Activated CD4-positive, CD25-positive, alpha-beta regulatory T cell treated with anti-CD3 and anti-CD28 coated beads, Interleukin-2, amount 50 U/mL, for 72 hours (primary cell): ENCODE measurements around the gene MAML2.

Source experiments
- DNase-seq: peaks from one replicate; pipeline ENCODE4 v3.0.0; 2021

MAML2 gene

DNA sequence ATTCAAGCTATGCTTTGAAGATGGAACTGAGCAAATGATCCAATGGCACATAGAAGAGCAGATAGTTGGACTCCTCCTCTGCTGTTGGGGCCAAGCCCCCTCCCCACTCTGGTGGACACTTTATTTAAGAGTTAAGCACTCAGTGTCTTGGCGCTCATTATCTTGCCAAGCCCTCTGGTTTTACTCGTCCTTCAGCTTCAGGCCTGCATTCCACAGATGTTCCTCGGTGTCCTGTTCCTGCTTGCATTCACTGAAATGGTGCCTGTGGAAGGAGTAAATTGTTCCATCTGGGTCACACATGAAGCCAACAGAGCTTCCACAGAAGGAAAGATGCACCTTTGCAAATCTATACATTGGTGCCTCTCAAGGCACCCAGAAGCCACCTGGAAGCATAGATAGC is 26.1 kb downstream of the MAML2 start:
- DNase-seq, result no peak

DNA sequence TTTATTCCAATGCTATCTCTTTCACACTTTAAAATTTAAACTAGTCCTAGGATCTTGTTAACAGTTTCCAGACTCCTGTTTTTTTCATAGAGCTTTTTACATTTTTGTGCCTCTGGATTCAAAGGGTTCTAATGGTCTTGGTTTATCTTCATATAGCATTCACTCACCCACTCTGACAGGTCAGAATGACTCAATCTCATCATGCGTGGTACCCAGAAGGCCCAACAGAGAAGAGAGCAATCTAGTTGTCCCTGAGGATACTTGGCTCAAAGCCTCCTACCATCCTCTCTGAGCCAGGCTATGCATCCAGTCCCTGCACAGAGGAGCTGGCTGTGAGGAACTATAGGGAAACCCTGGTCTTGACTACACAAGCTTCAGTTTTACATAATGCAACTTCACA is 27.5 kb downstream of the MAML2 start:
- no peak for DNase-seq

DNA sequence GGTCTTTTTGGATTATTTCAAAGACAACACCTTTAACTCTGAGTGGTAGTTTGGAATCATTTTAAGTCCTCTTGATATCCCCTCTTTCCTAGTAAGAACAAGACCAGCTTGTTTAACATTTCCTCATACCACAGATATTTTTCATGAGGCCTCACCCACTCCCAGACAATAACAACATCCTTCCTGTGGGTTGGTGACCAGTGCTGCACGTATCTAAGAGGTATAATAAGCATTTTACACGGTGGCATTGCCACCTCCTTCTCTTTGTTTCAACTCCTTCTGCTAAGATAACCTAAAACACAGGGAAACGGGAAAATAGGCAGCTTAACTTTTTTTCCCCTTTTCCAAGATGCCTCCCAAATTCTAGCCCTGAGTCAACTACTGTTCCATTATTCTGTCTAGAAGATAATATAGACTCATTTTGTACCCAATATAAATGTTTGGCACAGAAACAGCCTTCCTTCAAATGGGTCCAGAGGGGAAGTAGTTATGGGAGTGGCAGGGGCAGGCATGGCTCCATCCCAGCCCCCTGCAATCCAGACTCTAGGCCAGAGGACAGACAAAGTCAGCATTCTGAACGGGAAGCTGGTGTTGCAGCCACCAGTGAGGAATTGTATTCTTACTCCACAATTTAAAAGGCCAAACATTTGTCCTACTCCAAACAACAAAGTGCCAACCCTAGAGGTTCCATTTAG is 28.5 kb downstream of the MAML2 start:
- no peak for DNase-seq

DNA sequence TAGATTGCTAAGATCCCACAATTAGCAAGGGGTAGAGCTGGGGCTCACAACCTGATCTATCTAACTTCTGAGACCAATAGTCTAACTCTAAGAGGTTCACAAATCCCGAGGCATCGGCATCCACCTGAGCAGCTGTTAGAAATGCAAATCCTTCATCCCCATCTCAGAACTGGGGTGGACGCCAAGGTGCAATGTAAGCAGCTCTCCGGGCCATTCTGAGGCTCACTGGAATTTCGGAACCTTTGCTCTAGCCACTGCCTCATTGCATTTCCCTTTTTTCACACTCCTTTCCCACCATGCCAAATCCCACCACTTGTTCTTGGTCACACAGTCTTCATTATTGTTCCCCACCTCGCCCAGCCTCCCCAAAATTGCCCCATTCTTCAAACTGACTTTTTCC is 29.8 kb downstream of the MAML2 start:
- no peak for DNase-seq

DNA sequence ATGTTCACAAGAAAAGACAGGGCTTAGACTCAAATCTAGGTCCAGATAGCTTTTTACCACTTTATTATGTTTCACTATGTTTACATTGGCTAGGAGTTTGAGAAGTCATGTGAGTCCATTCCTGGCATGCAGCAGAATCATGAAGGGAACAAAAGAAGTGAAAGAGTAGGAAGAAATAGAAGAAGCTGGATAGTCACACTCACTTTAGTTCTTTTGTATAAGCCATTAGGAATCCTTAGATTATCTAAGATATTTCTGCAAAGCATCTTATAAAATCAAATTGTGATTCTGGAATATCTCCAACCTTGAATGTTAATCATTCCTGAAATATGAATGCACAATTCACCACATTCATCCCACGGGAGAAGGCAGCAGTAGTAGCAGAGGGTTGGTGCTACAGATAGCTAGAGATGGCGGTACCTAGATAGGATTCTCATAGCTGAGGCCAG is 31.9 kb downstream of the MAML2 start:
- DNase-seq, result no peak

DNA sequence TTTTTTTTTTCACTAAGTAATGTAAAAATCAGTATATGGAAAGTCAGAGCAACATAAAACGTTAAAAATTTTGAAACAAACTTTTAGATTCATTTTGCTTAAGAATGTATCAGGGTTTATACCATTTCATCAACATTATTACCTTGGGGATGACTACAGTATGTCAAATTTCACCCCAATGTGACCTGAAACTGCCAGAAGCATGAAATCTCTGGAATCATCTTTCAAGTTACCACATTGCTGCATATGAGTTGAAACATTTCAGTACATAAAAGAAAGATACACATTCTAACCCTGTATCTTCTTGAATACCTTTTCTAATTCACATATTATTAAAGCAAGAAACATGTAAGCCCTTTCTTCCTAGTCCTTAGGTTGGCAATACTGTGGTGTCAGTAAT is 32.8 kb downstream of the MAML2 start:
- no peak for DNase-seq

DNA sequence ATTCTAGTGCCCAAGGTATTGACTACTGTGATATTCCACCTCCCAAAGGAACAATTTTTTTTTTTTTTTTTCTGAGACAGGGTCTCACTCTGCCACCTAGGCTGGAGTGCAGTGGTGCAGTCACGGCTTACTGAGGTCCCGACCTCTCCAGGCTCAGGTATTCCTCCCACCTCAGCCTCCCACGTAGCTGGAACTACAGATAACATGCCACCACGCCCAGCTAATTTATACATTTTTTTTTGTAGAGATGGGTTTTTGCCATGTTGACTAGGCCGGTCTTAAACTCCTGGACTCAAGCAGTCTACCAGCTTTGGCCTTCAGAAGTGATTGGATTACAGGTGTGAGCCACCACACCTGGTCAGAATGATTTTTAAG is 33.4 kb downstream of the MAML2 start:
- no peak for DNase-seq

DNA sequence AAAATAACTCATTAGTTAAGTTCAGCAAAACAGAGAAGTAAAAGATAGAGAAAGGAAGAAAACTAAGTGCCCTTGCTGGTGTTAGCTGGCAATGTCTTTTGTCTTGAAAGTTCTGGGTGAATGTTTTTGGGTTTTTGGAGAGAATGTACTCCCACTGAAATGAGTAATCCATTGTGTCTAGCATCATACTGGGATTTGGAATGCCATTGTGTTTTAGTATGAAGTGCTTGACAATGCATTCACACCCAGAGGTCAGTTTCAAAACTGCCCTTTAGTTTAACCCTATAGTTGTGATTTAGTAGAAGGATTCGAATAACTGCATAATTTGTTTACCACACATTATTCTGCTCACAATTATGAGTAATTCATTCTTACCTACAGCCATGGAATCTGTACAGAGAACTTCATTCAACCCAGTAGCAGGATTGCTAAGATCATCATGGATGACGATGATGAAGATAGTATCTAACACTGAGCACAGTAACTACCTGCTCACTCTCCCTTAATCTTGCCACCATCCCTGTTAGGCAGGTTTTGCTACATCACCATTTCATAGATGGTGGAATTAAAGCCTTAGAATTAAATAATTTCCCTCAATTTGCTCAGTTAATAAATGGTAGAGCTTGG is 33.9 kb downstream of the MAML2 start:
- no peak for DNase-seq

DNA sequence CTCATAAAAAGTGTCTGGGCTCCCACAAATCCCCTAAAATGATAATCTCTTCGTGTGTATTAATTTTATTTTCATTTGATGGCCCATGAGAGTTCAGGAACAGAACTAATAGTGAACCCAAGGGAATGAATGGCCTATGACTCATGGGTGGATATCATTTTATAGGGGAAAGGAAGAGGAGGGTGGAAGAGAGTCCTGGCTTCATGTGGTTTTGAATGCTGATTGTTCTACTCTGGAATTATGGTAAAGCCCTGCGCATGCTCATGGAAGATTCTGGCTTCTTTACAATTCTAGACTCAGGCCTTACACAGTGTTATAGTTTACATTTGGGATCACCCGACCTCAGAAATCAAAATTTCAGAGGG is 35.2 kb downstream of the MAML2 start:
- no peak for DNase-seq

DNA sequence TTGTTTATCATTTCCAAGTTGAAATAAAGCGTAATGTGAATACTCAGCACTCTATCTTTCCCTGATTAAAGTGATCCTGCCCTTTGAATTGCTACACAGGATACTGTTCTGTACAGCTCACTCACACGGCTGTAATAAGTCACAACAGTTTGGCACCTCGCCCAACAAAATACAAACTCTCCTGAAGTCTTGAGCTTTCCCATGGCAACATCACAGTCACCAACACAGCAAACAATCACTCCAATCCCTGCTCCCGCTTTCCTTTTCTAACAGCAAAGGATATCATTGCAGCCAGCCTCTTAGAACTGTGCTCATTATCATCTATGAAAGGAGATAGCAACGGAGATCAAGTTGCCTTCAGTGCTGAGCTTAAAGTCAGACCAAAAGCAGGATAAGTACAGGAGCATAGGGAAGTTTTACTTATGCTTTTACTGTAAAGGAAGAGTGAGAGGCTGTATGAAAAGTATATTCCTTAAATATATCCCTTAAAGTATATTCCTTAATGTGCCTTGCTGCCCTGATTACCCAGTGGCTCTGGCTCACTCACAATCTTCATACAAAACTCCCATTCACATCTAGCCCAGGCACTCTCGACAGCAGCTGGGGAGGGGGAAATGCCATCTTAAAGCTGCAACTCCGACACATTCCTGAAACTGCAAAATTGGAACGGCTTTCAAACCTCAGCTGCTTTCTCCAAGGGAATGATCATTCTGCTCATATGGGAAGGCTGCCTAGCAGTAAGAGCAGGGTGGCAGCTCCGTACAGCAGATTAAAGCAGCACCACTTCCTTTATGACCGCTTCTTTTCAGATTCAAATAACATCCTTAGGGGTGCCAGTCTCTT is 35.8 kb downstream of the MAML2 start:
- DNase-seq, result no peak

DNA sequence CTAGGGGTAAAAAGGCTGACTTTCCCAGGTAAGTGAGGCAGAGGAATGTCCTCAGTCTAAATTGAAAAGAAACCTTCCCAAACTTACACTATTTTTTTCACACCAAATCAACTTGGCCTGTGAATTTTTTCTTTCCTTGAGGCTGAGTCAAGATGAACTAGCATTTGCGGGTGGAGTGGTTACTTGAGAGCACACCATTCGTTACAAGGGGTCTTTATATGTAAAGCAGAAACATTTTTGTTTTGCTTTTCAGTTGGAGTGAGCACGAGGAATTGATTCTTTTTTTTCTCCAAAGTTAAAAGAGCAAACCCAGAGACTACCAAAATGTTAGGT is 36.4 kb downstream of the MAML2 start:
- DNase-seq, result no peak

DNA sequence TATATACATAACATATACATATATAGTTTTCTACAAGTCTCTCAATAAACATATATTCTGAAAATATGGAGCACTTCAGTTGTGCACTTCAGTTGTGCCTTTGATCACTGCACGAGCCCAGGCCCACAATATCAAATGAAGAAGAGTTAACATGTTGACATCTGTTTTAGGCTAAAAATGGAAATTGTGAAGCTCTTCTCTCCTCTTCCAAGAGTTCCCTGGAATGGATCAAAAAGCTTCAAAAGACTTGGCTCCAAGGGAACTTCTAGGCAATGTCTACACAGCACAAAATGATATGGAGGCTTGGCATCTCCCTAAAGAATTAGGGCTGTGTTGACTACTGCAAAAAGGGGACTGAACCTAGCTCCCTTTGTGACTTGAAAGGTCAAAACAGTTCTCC is 36.9 kb downstream of the MAML2 start:
- no peak for DNase-seq

DNA sequence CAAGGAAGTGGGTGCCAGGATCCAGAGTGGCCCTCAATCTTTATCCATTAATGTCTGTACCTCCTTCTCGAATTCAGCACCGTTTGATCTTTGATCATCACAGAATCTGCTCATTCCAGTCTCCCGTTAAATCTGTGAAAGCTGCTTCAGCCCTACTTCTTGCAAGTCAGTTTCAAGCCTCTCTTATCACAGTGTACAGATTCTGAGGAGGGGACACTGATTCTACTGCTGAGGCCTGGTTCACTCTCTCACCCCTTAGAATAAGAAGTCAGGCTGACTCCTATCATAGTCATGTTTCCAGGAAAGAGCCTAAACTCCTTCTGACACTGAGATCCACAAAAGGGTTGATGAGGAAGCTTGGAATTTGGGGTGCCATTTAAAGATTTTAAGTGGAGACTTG is 39.0 kb downstream of the MAML2 start:
- no peak for DNase-seq

DNA sequence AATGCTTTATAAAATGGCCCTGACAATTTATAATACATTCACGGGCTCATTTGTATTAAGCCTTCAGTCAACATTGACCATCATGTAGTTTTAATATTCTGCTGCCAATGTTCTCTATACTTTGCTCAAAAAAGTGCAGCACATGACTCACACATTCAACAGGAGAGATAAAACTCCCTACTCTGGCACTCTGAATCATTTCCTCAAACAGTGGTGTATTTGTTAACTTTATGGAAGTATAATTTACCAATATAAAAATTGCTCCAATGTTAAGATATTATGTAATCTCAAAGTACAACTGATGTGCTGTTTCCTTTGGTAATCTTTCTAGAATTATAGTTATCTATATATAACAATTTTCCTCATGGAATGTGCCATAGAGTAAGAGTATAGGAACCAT is 39.9 kb downstream of the MAML2 start:
- DNase-seq, result no peak

DNA sequence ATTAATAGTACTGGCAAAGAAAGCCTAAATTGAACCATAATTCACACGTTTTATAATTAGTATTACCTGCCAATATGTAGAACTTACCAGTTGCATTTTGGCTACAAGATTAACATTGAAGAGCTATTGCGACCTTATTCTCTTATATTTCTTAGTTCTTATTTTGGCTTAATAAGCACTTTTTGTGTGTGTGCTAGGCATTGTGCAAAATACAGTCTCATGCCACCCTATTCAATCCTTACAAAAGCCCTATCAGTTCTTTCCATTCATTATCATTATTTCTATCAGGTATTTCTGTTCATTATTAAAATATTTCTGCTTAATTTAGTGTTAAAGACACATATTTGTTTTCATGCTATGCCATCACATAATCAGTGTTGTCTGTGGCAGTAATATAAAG is 41.2 kb downstream of the MAML2 start:
- no peak for DNase-seq

DNA sequence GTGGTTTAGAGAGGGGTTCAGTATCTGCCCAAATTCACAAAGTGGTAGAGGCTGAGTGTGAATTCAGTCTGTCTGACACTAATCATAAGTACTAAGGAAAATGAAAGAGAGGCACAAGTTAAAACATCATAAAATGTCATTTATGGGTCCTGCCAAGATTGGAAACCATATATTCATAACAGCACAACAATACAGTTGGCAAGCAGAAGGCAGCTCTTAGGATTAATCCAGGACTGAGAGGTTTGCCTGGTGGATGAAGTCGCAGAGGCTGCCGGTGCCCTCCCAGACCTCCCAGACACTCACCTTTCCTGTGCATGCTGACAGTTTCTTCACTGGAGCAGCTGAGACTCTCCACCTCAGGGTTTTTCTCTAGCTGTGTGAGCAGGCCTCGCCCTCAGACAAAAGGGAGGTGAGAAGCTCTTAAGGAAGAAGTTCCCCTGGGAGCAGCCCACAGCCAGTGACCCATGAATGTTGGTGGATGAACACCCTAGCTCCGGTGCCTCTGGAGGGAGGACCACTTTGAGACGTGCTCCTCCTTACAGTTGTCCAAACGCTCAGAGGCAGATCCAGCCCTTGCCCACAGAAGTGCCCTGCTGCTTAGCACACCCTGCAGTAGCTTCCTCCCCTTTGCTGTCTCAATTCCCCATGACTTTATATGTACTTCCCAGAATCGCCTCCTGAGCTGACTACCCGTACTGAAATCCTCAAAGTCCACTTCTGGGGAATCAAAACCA is 43.7 kb downstream of the MAML2 start:
- DNase-seq, result no peak

DNA sequence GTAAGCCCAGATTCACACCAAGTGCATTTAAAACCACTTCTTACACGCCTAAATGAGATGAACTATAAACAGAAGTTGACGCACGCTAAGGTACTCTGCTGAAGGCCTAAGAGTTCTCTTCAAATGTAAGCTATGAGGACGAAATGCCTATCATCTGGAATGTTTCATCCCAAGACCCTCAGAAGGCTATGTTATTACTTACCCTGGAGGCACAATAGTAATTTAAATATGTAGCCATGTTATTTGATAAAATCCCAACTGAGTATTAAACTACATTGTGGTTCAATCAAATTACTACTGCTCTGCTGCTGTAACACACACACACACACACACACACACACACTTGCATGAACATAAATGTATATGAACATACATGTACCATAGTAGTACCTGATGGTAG is 47.6 kb downstream of the MAML2 start:
- no peak for DNase-seq

DNA sequence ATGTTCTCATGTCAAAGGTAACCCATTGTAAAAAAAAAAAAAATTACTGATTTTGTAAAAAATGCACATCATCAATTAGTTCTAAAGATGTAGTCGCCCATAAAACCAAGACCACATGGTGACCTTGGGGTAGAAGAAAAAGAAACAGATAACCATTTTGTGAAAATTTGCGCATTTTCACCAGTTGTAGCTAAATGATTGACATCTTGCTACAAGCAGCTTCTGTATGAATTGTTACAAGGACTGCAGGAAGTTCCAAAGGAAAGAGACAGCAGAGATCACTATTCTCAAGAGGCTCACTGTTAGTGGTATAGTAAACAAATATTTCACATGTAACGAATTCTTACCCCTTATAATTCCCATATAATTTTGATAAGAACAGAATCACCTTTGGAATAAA is 48.7 kb downstream of the MAML2 start:
- DNase-seq, result no peak

DNA sequence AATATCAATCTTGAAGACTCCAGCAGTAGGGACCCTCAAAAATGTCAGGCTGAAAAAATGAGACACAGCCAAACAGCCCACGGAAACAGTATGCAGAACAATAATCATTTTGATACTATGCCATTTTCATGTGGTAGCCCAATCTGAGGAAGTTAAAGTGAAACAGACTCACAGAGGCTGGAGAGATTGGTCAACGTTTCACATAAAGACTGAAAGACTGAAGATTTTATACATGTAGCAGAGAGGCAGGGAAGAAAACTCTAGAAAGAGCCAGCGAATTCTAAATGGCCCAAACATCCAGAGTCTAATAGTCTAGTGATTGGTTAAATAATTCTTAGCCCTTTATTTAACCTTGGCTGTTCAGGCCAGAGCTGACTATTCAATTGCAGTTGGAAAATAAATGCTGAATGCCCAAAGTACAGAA is 49.4 kb downstream of the MAML2 start:
- no peak for DNase-seq

DNA sequence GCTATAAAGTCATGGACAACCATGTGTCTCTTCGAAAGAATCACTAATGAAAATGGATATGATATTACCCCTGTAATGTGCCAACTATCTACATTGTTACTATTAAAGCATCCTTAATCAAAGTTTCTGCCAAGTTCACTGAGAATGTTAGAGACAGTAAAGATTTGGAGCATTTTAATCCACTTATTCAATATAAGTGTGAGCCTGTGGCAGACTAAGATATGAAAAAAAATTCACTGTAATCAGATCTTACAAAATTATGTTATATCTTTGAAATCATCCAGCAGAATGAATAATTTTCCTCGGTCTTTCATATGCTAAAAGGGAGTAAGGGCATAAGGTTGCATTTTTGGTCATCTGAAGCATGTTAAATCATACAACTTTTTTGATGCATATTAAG is 49.9 kb downstream of the MAML2 start:
- DNase-seq, result no peak

DNA sequence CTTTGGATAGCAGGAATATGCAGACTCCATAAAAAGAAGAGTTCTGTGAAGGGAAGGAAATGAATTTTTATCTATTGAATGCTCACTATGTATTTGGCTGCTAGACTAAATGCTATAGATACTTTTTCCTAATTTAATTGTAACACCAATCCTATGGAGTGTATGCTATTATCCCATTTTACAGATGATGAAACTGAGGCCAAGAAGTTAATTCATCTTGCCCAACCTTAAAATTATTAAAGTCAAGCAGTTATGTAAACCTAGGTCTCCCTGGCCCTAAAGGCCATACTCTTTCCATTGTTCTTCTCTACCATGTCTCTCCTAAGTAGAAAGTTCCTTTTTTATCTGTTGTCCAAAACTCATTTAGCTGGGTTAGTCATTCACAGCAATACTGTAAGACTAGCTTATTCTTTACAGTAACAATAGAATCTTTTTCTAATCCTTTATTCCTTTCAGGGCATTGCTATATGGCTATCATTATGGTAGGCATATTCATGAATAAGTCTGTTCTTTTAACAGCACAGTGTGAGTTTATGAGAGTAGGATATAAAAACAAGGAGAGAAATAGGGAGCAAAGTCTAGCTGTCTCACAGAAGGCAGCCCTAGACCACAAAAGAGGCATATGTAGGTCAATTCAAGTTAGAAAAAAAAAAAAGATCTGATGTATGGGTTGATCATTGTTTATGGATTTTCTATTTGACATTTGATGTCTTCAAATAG is 50.5 kb downstream of the MAML2 start:
- no peak for DNase-seq

DNA sequence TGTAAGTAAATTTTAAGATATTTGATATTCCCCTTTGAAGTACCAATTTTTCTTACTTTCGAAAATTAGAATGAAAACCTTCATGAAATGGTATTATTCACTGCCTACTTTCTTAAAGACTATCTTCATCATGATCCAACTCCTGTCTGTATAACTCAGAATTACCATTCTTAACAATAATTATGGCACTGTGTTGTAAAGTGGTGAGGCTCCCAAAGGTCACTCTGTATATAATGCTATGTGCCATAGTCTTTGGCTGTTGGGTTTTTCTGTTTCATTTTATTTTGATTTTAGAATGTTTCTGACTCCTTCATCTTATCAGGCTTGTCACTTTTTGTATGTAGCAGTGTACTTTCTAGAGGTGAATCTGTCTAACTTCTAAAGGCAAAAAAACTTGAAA is 52.4 kb downstream of the MAML2 start:
- DNase-seq, result no peak

DNA sequence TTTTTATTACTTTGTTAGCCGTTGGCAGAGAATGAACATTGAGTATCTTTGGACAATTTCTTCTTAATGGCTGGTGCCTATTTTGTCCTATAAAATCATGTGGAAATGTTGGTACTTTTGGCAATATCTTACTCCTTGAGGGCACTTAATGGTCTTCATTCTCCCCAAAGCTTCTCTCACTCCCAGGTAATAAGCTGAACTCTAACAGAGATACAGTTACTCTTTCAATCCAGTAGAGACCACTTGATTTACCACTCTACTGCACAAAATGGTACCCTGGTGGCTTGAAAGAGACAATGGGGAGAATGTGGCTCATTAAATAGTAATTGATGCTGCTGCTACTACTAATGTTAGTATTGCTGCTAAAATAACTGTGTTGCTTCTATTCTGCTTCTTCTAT is 53.0 kb downstream of the MAML2 start:
- DNase-seq, result no peak
